ENCODE data around the gene EXOC4.
"Not testable (repeated sequence)": the region's sequence is repeated elsewhere in the genome, so short reads cannot be mapped to it uniquely, and the experiment has no call there.

The EXOC4 gene

GRCh38 chr7:133252858-133253518 lies at the start of gene EXOC4:
Gene EXOC4 (plus strand): TSS chr7:133253078.
- DNase-seq: peak; percentile 97

GRCh38 chr7:133203490-133203889 lies 49.4 kb upstream of the EXOC4 start:
- DNase-seq: no peak

GRCh38 chr7:133207687-133208086 lies 45.2 kb upstream of the EXOC4 start:
- DNase-seq: no peak

GRCh38 chr7:133210817-133211216 lies 42.1 kb upstream of the EXOC4 start:
- not testable (repeated sequence) for DNase-seq

GRCh38 chr7:133213772-133214171 lies 39.1 kb upstream of the EXOC4 start:
- DNase-seq: not testable (repeated sequence)

- DNase-seq: no peak
Measured at GRCh38 chr7:133217773-133218172, 35.1 kb upstream of the EXOC4 start.

- no peak for DNase-seq
Measured at GRCh38 chr7:133230591-133231194, 22.2 kb upstream of the EXOC4 start.

- no peak for DNase-seq
Measured at GRCh38 chr7:133233142-133233541, 19.7 kb upstream of the EXOC4 start.

GRCh38 chr7:133234961-133235875 lies 17.7 kb upstream of the EXOC4 start:
- DNase-seq: peak; percentile 45

GRCh38 chr7:133237545-133237944 lies 15.3 kb upstream of the EXOC4 start:
- DNase-seq: no peak

- DNase-seq: no peak
Measured at GRCh38 chr7:133240302-133240701, 12.6 kb upstream of the EXOC4 start.

GRCh38 chr7:133246558-133246957 lies 6.3 kb upstream of the EXOC4 start:
- DNase-seq: no peak

- DNase-seq: no peak
Measured at GRCh38 chr7:133248901-133249300, 4.0 kb upstream of the EXOC4 start.

GRCh38 chr7:133252506-133252857 lies 396 bp upstream of the EXOC4 start:
- DNase-seq: no peak

- DNase-seq: no peak
Measured at GRCh38 chr7:133253519-133253875, 619 bp downstream of the EXOC4 start.

GRCh38 chr7:133255486-133255885 lies 2.6 kb downstream of the EXOC4 start:
- no peak for DNase-seq

GRCh38 chr7:133258174-133258573 lies 5.3 kb downstream of the EXOC4 start:
- DNase-seq: no peak

GRCh38 chr7:133265821-133266220 lies 12.9 kb downstream of the EXOC4 start:
- no peak for DNase-seq

- no peak for DNase-seq
Measured at GRCh38 chr7:133268355-133268754, 15.5 kb downstream of the EXOC4 start.

- DNase-seq: no peak
Measured at GRCh38 chr7:133272336-133272735, 19.5 kb downstream of the EXOC4 start.

GRCh38 chr7:133273227-133273626 lies 20.3 kb downstream of the EXOC4 start:
- DNase-seq: no peak

- no peak for DNase-seq
Measured at GRCh38 chr7:133274265-133274664, 21.4 kb downstream of the EXOC4 start.

GRCh38 chr7:133275008-133275407 lies 22.1 kb downstream of the EXOC4 start:
- no peak for DNase-seq

Measured in NCI-H1105 (cell line).